K562 (cell line): Measurements from ENCODE around the gene DRD2. TPM values are rescaled to one million over a fixed set of nuclear protein-coding genes. Genes with fewer than 3 reads are reported as not detected.

Experiments
- HNRNPH1 ChIP-seq: fragments of 200-400 bp; formaldehyde crosslinking; optimal IDR thresholded peaks from 2 replicates; pipeline ENCODE3; 2017; ENCODE audit warnings: low read depth, mild to moderate bottlenecking, low read length, moderate library complexity
- HNRNPL ChIP-seq: fragments of 200-400 bp; formaldehyde crosslinking; IDR thresholded peaks from 2 replicates; pipeline ENCODE4 v1.6.1; 2017; ENCODE audit warnings: low read depth, mild to moderate bottlenecking, low read length
- POLR2AphosphoS2 ChIP-seq: IDR thresholded peaks from 2 replicates; pipeline ENCODE4 v1.6.1; 2012; ENCODE audit warnings: low read length, improper control_type of control experiment
- RREB1 ChIP-seq: fragments of 250-450 bp; sonication (Bioruptor Pico); IDR thresholded peaks from 2 replicates; pipeline ENCODE4 v1.4.0; 2020
- ZNF609 ChIP-seq: sonication (generic); formaldehyde crosslinking; IDR thresholded peaks from 2 replicates; pipeline ENCODE4 v1.8.1; 2023; ENCODE audit warnings: missing genetic modification reagents, mild to moderate bottlenecking, borderline replicate concordance
- polyA plus RNA-seq, 8 experiments: library from polyadenylated mRNA; depleted of rRNA in 4 of 8; stranded (reverse) in 5 of 8; unstranded in 3 of 8; fragments of >200 nt; fragmentation: Nextera tagmentation in 2 of 8; fragmentation: Illumina TruSeq in 1 of 8; extraction: Ambion mirVana in 2 of 8; extraction: Trizol in 1 of 8; gene quantifications; 2 replicates each; pipeline versions ENCODE4 v1.2.1 to v1.2.3, GENCODE V29; 2011 to 2014; ENCODE audit warnings: inconsistent platforms in 1 of 8, missing spikeins in 1 of 8
- total RNA-seq, 7 experiments: library from RNA; depleted of rRNA in 6 of 7; stranded (reverse); fragments of >200 nt in 6 of 7; fragmentation: Illumina TruSeq in 2 of 7; extraction: Trizol in 2 of 7; gene quantifications; 2 replicates each; pipeline versions ENCODE4 v1.2.1 to v1.2.3, GENCODE V29; 2011 to 2021; ENCODE audit warnings: low replicate concordance in 1 of 7
- TF ChIP-seq, protein P1 (sequence below): sonication (generic); formaldehyde crosslinking; IDR thresholded peaks from 2 replicates; pipeline ENCODE4 v1.8.1; 2022; ENCODE audit warnings: missing genetic modification reagents
- TF ChIP-seq, protein P2 (sequence below): sonication (generic); formaldehyde crosslinking; IDR thresholded peaks from 2 replicates; pipeline ENCODE4 v1.8.1; 2023; ENCODE audit warnings: mild to moderate bottlenecking, missing genetic modification reagents
- TF ChIP-seq, protein P3 (sequence below): fragments of 450-650 bp; IDR thresholded peaks from 2 replicates; pipeline ENCODE4 v1.6.1; 2017; ENCODE audit warnings: mild to moderate bottlenecking, moderate library complexity
- TF ChIP-seq, protein P4 (sequence below): fragments of 450-650 bp; formaldehyde crosslinking; IDR thresholded peaks from 2 replicates; pipeline ENCODE4 v1.4.0; 2020; ENCODE audit warnings: mild to moderate bottlenecking, moderate library complexity

The DRD2 gene
- total and polyA plus RNA-seq, 9 of the 15 experiments (the other 6 are each of a cell fraction or from before 2014, with no cell fraction given), result not detected

DNA sequence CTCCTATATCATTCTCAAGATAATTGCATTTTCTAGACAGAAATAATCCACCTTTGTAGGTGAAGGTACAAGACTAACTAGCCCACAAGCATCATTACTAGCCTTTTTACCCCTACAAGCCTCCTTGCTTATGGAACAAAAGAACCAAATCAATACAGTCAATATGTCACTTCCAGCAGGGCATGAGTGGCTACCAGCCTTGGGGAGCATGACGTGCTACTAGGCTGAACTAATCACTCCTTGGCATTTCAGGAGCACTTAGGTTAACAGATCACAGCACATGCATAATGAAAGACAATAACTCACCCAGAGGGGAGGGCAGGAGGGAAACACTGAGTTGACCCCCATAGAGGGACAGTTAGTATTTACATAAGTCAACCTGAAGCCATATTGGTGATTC lies 2.7 kb downstream of the DRD2 start (continued):
- TF ChIP-seq, protein P1, sequence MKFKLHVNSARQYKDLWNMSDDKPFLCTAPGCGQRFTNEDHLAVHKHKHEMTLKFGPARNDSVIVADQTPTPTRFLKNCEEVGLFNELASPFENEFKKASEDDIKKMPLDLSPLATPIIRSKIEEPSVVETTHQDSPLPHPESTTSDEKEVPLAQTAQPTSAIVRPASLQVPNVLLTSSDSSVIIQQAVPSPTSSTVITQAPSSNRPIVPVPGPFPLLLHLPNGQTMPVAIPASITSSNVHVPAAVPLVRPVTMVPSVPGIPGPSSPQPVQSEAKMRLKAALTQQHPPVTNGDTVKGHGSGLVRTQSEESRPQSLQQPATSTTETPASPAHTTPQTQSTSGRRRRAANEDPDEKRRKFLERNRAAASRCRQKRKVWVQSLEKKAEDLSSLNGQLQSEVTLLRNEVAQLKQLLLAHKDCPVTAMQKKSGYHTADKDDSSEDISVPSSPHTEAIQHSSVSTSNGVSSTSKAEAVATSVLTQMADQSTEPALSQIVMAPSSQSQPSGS (CRISPR knock-in tag), result no peak
- TF ChIP-seq RREB1 (CRISPR knock-in tag) (no peak), HNRNPH1 (no peak), HNRNPL (no peak), POLR2AphosphoS2 (no peak), ZNF609 (CRISPR knock-in tag) (no peak)
- TF ChIP-seq, protein P2, sequence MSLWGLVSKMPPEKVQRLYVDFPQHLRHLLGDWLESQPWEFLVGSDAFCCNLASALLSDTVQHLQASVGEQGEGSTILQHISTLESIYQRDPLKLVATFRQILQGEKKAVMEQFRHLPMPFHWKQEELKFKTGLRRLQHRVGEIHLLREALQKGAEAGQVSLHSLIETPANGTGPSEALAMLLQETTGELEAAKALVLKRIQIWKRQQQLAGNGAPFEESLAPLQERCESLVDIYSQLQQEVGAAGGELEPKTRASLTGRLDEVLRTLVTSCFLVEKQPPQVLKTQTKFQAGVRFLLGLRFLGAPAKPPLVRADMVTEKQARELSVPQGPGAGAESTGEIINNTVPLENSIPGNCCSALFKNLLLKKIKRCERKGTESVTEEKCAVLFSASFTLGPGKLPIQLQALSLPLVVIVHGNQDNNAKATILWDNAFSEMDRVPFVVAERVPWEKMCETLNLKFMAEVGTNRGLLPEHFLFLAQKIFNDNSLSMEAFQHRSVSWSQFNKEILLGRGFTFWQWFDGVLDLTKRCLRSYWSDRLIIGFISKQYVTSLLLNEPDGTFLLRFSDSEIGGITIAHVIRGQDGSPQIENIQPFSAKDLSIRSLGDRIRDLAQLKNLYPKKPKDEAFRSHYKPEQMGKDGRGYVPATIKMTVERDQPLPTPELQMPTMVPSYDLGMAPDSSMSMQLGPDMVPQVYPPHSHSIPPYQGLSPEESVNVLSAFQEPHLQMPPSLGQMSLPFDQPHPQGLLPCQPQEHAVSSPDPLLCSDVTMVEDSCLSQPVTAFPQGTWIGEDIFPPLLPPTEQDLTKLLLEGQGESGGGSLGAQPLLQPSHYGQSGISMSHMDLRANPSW, result no peak
- TF ChIP-seq, protein P3, sequence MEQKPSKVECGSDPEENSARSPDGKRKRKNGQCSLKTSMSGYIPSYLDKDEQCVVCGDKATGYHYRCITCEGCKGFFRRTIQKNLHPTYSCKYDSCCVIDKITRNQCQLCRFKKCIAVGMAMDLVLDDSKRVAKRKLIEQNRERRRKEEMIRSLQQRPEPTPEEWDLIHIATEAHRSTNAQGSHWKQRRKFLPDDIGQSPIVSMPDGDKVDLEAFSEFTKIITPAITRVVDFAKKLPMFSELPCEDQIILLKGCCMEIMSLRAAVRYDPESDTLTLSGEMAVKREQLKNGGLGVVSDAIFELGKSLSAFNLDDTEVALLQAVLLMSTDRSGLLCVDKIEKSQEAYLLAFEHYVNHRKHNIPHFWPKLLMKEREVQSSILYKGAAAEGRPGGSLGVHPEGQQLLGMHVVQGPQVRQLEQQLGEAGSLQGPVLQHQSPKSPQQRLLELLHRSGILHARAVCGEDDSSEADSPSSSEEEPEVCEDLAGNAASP, result no peak
- TF ChIP-seq, protein P4, sequence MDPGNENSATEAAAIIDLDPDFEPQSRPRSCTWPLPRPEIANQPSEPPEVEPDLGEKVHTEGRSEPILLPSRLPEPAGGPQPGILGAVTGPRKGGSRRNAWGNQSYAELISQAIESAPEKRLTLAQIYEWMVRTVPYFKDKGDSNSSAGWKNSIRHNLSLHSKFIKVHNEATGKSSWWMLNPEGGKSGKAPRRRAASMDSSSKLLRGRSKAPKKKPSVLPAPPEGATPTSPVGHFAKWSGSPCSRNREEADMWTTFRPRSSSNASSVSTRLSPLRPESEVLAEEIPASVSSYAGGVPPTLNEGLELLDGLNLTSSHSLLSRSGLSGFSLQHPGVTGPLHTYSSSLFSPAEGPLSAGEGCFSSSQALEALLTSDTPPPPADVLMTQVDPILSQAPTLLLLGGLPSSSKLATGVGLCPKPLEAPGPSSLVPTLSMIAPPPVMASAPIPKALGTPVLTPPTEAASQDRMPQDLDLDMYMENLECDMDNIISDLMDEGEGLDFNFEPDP (CRISPR knock-in tag), result no peak
